Astrocyte of the spinal cord (primary cell): ENCODE measurements around the gene SIGLEC7.

Experiments used
- DNase-seq: peaks from one replicate; pipeline ENCODE4 v3.0.0; 2011; ENCODE audit warnings: low read depth, low spot score
- H3K4me3 ChIP-seq: 2 replicates; pipeline ENCODE4 v1.5.1; 2011; ENCODE audit warnings: low read depth, mild to moderate bottlenecking, low read length, moderate library complexity
- in situ Hi-C: cut with HindIII; loops from 2 replicates; pipeline ENCODE4 v1.10.0; 2017; ENCODE audit warnings: low sequenced_read_pairs
- TF ChIP-seq, protein P1 (sequence below): IDR thresholded peaks from 2 replicates; pipeline ENCODE4 v1.5.1; 2012; ENCODE audit warnings: low read depth, mild to moderate bottlenecking, low read length, inconsistent platforms

The SIGLEC7 gene

GRCh38 chr19:51200071-51200666 lies 58.1 kb downstream of the SIGLEC7 start:
- DNase-seq, result no peak
- in situ Hi-C loops, result no loop called here
- TF ChIP-seq, protein P1, sequence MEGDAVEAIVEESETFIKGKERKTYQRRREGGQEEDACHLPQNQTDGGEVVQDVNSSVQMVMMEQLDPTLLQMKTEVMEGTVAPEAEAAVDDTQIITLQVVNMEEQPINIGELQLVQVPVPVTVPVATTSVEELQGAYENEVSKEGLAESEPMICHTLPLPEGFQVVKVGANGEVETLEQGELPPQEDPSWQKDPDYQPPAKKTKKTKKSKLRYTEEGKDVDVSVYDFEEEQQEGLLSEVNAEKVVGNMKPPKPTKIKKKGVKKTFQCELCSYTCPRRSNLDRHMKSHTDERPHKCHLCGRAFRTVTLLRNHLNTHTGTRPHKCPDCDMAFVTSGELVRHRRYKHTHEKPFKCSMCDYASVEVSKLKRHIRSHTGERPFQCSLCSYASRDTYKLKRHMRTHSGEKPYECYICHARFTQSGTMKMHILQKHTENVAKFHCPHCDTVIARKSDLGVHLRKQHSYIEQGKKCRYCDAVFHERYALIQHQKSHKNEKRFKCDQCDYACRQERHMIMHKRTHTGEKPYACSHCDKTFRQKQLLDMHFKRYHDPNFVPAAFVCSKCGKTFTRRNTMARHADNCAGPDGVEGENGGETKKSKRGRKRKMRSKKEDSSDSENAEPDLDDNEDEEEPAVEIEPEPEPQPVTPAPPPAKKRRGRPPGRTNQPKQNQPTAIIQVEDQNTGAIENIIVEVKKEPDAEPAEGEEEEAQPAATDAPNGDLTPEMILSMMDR, result no peak
- H3K4me3 ChIP-seq, result no peak overlapping the region

GRCh38 chr19:51201712-51202111 lies 59.6 kb downstream of the SIGLEC7 start:
- in situ Hi-C loops, result no loop called here
- no peak for DNase-seq
- TF ChIP-seq, protein P1, result no peak
- H3K4me3 ChIP-seq, result no peak overlapping the region
